ENCODE results near the gene PPP1R12B.
"Not testable (repeated sequence)": the region's sequence is repeated elsewhere in the genome, so short reads cannot be mapped to it uniquely, and the experiment has no call there.

DNA sequence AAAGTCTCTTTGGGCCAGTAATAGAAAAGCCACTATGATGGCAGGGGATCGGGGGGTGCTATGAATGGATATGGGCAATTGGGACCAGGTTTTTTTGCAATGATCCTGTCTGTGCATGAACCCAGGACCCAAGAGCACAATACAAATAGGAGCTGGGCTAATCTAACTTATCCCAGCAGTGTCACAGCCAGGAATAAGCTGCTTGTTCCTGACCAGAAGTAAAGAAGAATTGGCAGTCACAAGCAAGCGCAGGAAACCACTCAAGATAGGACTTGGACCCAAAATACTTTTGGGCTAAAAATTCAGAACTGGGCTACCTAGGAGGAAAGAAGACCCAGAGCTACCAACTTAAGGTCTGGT lies 172.3 kb downstream of the PPP1R12B start:
- TF ChIP-seq CTCF, POLR2A (IDR thresholded peaks at IDR 0.05): not testable (repeated sequence)

All from gastroesophageal sphincter (tissue), 3 donors.